Liver (tissue), 9 donors: ENCODE data around the gene NCAM2. TPM values are rescaled to one million over a fixed set of nuclear protein-coding genes. Genes with fewer than 3 reads are reported as not detected.

ENCODE experiments used
- DNase-seq: peaks from one replicate; pipeline ENCODE4 v3.0.0-alpha.2; 2017; ENCODE audit warnings: low spot score
- H3K27ac ChIP-seq, 2 donors: one replicate each; pipeline ENCODE4 v1.7.0; 2013; ENCODE audit warnings: inconsistent platforms in 2 of 2, low read length in 2 of 2, control low read depth in 1 of 2, low read depth in 1 of 2, mild to moderate bottlenecking in 1 of 2
- H3K27me3 ChIP-seq, 4 donors: one replicate each; pipeline versions ENCODE4 v1.6.1 to v1.7.0; 2013; ENCODE audit warnings: low read length in 3 of 4, inconsistent platforms in 1 of 4, mild to moderate bottlenecking in 1 of 4, moderate library complexity in 1 of 4; ENCODE audit not compliant: control insufficient read depth in 4 of 4, insufficient read depth in 4 of 4
- H3K36me3 ChIP-seq, 4 donors: one replicate each; pipeline versions ENCODE4 v1.6.1 to v1.7.0; 2013; ENCODE audit warnings: low read length in 3 of 4, mild to moderate bottlenecking in 3 of 4, low read depth in 1 of 4, moderate library complexity in 1 of 4; ENCODE audit not compliant: control insufficient read depth in 4 of 4, insufficient read depth in 3 of 4
- H3K4me1 ChIP-seq, 4 donors: one replicate each; pipeline versions ENCODE4 v1.6.1 to v1.7.0; 2013; ENCODE audit warnings: low read length in 3 of 4, mild to moderate bottlenecking in 3 of 4, moderate library complexity in 1 of 4; ENCODE audit not compliant: control insufficient read depth in 4 of 4, insufficient read depth in 4 of 4
- H3K4me3 ChIP-seq, 3 donors: one replicate each; pipeline versions ENCODE4 v1.6.1 to v1.7.0; 2013; ENCODE audit warnings: low read length in 3 of 3, control low read depth in 1 of 3, low read depth in 1 of 3, mild to moderate bottlenecking in 1 of 3
- H3K9ac ChIP-seq, 2 donors: one replicate each; pipeline ENCODE4 v1.7.0; 2013; ENCODE audit warnings: low read length in 2 of 2, mild to moderate bottlenecking in 2 of 2, moderate library complexity in 2 of 2, control low read depth in 1 of 2, low read depth in 1 of 2
- H3K9me3 ChIP-seq, 4 donors: one replicate each; pipeline versions ENCODE4 v1.6.1 to v1.7.0; 2013; ENCODE audit warnings: low read length in 3 of 4; ENCODE audit not compliant: control insufficient read depth in 4 of 4
- ATF3 ChIP-seq: IDR thresholded peaks from 2 replicates; pipeline ENCODE4 v1.6.1; 2016; ENCODE audit warnings: antibody characterized with exemption
- CTCF ChIP-seq: fragments of 150-350 bp; IDR thresholded peaks from 2 replicates; pipeline ENCODE4 v1.5.1; 2017; ENCODE audit warnings: improper control_type of control experiment, low read depth, low read length; ENCODE audit not compliant: missing input control
- EGR1 ChIP-seq, 2 donors: IDR thresholded peaks; 2 replicates each; pipeline ENCODE4 v1.6.1; 2016 to 2018; ENCODE audit warnings: antibody characterized with exemption in 2 of 2, low read depth in 2 of 2
- FOXA1 ChIP-seq: IDR thresholded peaks from 2 replicates; pipeline ENCODE4 v1.6.1; 2016; ENCODE audit warnings: antibody characterized with exemption
- HNF4A ChIP-seq, 2 donors: conservative IDR thresholded peaks; 2 replicates each; pipeline ENCODE4 v1.6.1; 2016; ENCODE audit warnings: antibody characterized with exemption in 2 of 2, mild to moderate bottlenecking in 2 of 2
- HNF4G ChIP-seq: IDR thresholded peaks from 2 replicates; pipeline ENCODE4 v1.6.1; 2016; ENCODE audit warnings: antibody characterized with exemption
- JUND ChIP-seq, 2 donors: IDR thresholded peaks; 2 replicates each; pipeline ENCODE4 v1.6.1; 2016; ENCODE audit warnings: antibody characterized with exemption in 2 of 2
- MAX ChIP-seq: IDR thresholded peaks from 2 replicates; pipeline ENCODE4 v1.6.1; 2016; ENCODE audit warnings: antibody characterized with exemption
- NR2F2 ChIP-seq: IDR thresholded peaks from 2 replicates; pipeline ENCODE4 v1.6.1; 2016; ENCODE audit warnings: antibody characterized with exemption
- REST ChIP-seq: IDR thresholded peaks from 2 replicates; pipeline ENCODE4 v1.6.1; 2016; ENCODE audit warnings: antibody characterized with exemption, mild to moderate bottlenecking
- RXRA ChIP-seq, 2 donors: IDR thresholded peaks; 2 replicates each; pipeline ENCODE4 v1.6.1; 2017 to 2018; ENCODE audit warnings: antibody characterized with exemption in 2 of 2, mild to moderate bottlenecking in 1 of 2
- SP1 ChIP-seq: IDR thresholded peaks from 2 replicates; pipeline ENCODE4 v1.6.1; 2018; ENCODE audit warnings: antibody characterized with exemption, mild to moderate bottlenecking
- TAF1 ChIP-seq: conservative IDR thresholded peaks from 2 replicates; pipeline ENCODE4 v1.6.1; 2016; ENCODE audit warnings: antibody characterized with exemption, mild to moderate bottlenecking
- YY1 ChIP-seq: IDR thresholded peaks from 2 replicates; pipeline ENCODE4 v1.6.1; 2016; ENCODE audit warnings: antibody characterized with exemption, mild to moderate bottlenecking
- ZBTB33 ChIP-seq: IDR thresholded peaks from 2 replicates; pipeline ENCODE4 v1.6.1; 2016; ENCODE audit warnings: antibody characterized with exemption
- WGBS: extraction: QIAGEN DNeasy Blood & Tissue Kit; methylation state at CpG from one replicate; pipeline ENCODE4 v1.1.7; 2013; 5-methylcytosine and 5-hydroxymethylcytosine counted together
- polyA plus RNA-seq, 2 donors: library from polyadenylated mRNA; stranded (reverse) in 1 of 2; unstranded in 1 of 2; fragments of 200-250 nt in 1 of 2; fragments of >200 nt in 1 of 2; fragmentation: Nextera tagmentation in 1 of 2; extraction: Ambion mirVana in 1 of 2; gene quantifications; one replicate each; pipeline versions ENCODE4 v1.2.1 to v1.2.3, GENCODE V29; 2013 to 2015
- total RNA-seq, 2 donors: library from RNA; depleted of rRNA; stranded (reverse); fragments of >200 nt; gene quantifications; one replicate each; pipeline ENCODE4 v1.2.3, GENCODE V29; 2014
- donor health status: healthy.
- donor health status: healthy.
- donor health status: healthy.
- donor health status: healthy.
- donor health status: healthy.

The NCAM2 gene
- total and polyA plus RNA-seq, 4 donors = 0.06 to 0.51 (median 0.24) TPM

- H3K4me3 ChIP-seq = no peak overlapping the region
- H3K27me3 ChIP-seq = no peaks in the 10 kb centered on the region
- H3K4me1 ChIP-seq = no peaks in the 10 kb centered on the region
- 82% methylated on average over 4 of the region's 4 CpGs for WGBS
- H3K27ac ChIP-seq = no peak overlapping the region
- no peaks in the 10 kb centered on the region for H3K9me3 ChIP-seq
- no peak overlapping the region for H3K9ac ChIP-seq
- DNase-seq = no peak
- H3K36me3 ChIP-seq = no peaks in the 10 kb centered on the region
- TF ChIP-seq JUND (IDR thresholded peaks at IDR 0.05) (no peak), ZBTB33 (no peak), EGR1 (IDR thresholded peaks at IDR 0.05; ENCODE audit: low read depth in 2 of 2) (no peak), REST (no peak), HNF4G (no peak), SP1 (no peak), FOXA1 (no peak), HNF4A (conservative IDR thresholded peaks at IDR 0.05) (no peak), ATF3 (no peak), CTCF (no peak), RXRA (IDR thresholded peaks at IDR 0.05) (no peak), YY1 (no peak), TAF1 (no peak), MAX (no peak)
Measured at GRCh38 chr21:21147374-21147745, 149.2 kb downstream of the NCAM2 start.

GRCh38 chr21:21148009-21148408, 149.8 kb downstream of the NCAM2 start:
- DNase-seq = no peak
- Histone ChIP-seq H3K9me3 (no peaks in the 10 kb centered on the region), H3K4me3 (no peak overlapping the region), H3K36me3 (no peaks in the 10 kb centered on the region), H3K27me3 (no peaks in the 10 kb centered on the region), H3K27ac (no peak overlapping the region), H3K9ac (no peak overlapping the region), H3K4me1 (no peaks in the 10 kb centered on the region)
- no peak for TF ChIP-seq YY1
- TF ChIP-seq MAX = no peak
- no peak for TF ChIP-seq NR2F2
- TF ChIP-seq CTCF = no peak
- TF ChIP-seq REST = no peak
- TF ChIP-seq SP1 = no peak
